Testis (tissue), 2 donors: ENCODE data around the gene FAM171A1.

Source experiments
- CTCF ChIP-seq, 3 experiments: fragments of 450-650 bp in 2 of 3; fragments of 200-600 bp in 1 of 3; sonication (generic) in 1 of 3; IDR thresholded peaks; one replicate each; pipeline ENCODE4 v1.5.1; 2016 to 2019; ENCODE audit warnings: antibody characterized with exemption in 3 of 3, mild to moderate bottlenecking in 2 of 3, moderate library complexity in 1 of 3
- POLR2A ChIP-seq: fragments of 450-650 bp; IDR thresholded peaks from one replicate; pipeline ENCODE4 v1.6.1; 2017; ENCODE audit warnings: antibody characterized with exemption, mild to moderate bottlenecking, moderate library complexity

GRCh38 chr10:15225511-15225910 is 145.6 kb downstream of the FAM171A1 start:
- TF ChIP-seq POLR2A = no peak
- TF ChIP-seq CTCF (IDR thresholded peaks at IDR 0.05) = no peak
